ENCODE data around the gene GUCY1B1. TPM values are rescaled to one million over a fixed set of nuclear protein-coding genes. Genes with fewer than 3 reads are reported as not detected.
A peak's percentile ranks its signal among the peaks of the same experiment; 100 is the strongest.

Gene GUCY1B1
- polyA plus RNA-seq, 3 donors, result 0.60 to 0.89 (median 0.72) TPM

DNA sequence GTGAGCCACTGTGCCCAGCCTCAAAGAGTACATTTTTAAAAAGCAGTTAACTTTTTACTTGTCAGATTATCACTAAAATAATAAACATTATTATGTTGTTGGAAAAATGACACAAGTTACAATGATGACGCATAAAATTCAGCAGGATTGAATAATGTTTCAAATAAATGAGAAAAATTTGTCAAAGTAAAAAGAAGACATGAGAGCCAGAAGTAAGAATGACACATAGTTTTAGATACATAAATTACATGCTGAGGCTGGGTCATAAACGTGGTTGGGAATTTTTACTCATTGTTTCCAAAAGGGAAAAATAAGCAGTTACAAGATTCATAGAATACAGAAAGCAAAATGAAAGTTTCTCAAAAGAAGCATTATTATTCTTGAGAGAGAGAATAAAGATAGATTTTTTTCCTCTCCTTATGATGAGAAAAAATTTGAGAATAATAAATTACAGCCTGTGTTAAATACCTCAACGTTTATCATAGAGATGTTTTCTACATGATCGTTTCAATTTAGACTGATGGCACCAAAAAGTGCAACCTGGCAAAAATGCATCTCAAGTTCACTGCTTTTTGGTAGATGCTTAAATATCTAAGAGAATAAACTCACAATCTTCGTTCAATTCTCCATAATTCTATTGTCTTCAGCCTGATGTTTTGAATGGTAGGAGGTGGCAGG, 40.4 kb downstream of the GUCY1B1 start:
- DNase-seq, result no peak
- Mint-ChIP-seq H3K36me3 (no peaks in the 10 kb centered on the region), H3K9me3 (no peaks in the 10 kb centered on the region), H3K27me3 (ENCODE audit: low read depth in 3 of 3) (peaks cover 0 to 2% (median 0%) of the 10 kb centered on the region in 3 donors), H3K4me3 (no peak overlapping the region), H3K4me1 (no peaks in the 10 kb centered on the region), H3K27ac (no peak overlapping the region)
- H3K36me3 ChIP-seq (replicated peaks in 1 of 2; ENCODE audit: control insufficient read depth in 1 of 2, insufficient read depth in 2 of 2, low read length in 2 of 2), result no peaks in the 10 kb centered on the region
- no CpG with 5 or more reads among the region's 5 CpGs for WGBS (ENCODE audit: insufficient coverage)
- H3K4me2 ChIP-seq (replicated peaks; ENCODE audit: extremely low read depth, low read length, poor library complexity, severe bottlenecking), result no peak overlapping the region
- H3K4me1 ChIP-seq (ENCODE audit: control insufficient read depth in 1 of 2, insufficient read depth in 2 of 2, low read length in 2 of 2), result no peaks in the 10 kb centered on the region
- no peaks in the 10 kb centered on the region for H3K9me3 ChIP-seq (replicated peaks in 1 of 2; ENCODE audit: control insufficient read depth in 1 of 2, insufficient read depth in 1 of 2, low read length in 2 of 2)
- H3K79me2 ChIP-seq (ENCODE audit: insufficient read depth, low read length), result no peaks in the 10 kb centered on the region
- intact Hi-C loops (cut with micrococcal nuclease), result no loop called here
- TF ChIP-seq, protein P1, sequence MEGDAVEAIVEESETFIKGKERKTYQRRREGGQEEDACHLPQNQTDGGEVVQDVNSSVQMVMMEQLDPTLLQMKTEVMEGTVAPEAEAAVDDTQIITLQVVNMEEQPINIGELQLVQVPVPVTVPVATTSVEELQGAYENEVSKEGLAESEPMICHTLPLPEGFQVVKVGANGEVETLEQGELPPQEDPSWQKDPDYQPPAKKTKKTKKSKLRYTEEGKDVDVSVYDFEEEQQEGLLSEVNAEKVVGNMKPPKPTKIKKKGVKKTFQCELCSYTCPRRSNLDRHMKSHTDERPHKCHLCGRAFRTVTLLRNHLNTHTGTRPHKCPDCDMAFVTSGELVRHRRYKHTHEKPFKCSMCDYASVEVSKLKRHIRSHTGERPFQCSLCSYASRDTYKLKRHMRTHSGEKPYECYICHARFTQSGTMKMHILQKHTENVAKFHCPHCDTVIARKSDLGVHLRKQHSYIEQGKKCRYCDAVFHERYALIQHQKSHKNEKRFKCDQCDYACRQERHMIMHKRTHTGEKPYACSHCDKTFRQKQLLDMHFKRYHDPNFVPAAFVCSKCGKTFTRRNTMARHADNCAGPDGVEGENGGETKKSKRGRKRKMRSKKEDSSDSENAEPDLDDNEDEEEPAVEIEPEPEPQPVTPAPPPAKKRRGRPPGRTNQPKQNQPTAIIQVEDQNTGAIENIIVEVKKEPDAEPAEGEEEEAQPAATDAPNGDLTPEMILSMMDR (IDR thresholded peaks at IDR 0.05), result no peak
- no peak overlapping the region for H3K27ac ChIP-seq (ENCODE audit: low read depth in 1 of 2, low read length in 2 of 2)
- no peaks in the 10 kb centered on the region for H4K20me1 ChIP-seq (ENCODE audit: insufficient read depth, low read length)
- no peak overlapping the region for H3K4me3 ChIP-seq (replicated peaks in 1 of 3; ENCODE audit: low read depth in 2 of 3, low read length in 3 of 3)
- H2AFZ ChIP-seq (ENCODE audit: insufficient read depth, low read depth, low read length, poor library complexity, severe bottlenecking), result no peak overlapping the region
- H3K27me3 ChIP-seq (ENCODE audit: control insufficient read depth in 2 of 2, insufficient read depth in 2 of 2, low read length in 2 of 2), result no peaks in the 10 kb centered on the region
- H3K9ac ChIP-seq (ENCODE audit: insufficient read depth, low read length, poor library complexity, severe bottlenecking), result no peak overlapping the region

- Mint-ChIP-seq H3K4me1 (no peaks in the 10 kb centered on the region), H3K27me3 (ENCODE audit: low read depth in 3 of 3) (peaks cover 0 to 2% (median 0%) of the 10 kb centered on the region in 3 donors), H3K4me3 (no peak overlapping the region), H3K9me3 (no peaks in the 10 kb centered on the region), H3K27ac (peak overlapping the region in 1 of 7 donors; percentile 46), H3K36me3 (no peaks in the 10 kb centered on the region)
- H3K36me3 ChIP-seq (replicated peaks in 1 of 2; ENCODE audit: control insufficient read depth in 1 of 2, insufficient read depth in 2 of 2, low read length in 2 of 2), result no peaks in the 10 kb centered on the region
- no peak overlapping the region for H2AFZ ChIP-seq (ENCODE audit: insufficient read depth, low read depth, low read length, poor library complexity, severe bottlenecking)
- no peaks in the 10 kb centered on the region for H3K9me3 ChIP-seq (replicated peaks in 1 of 2; ENCODE audit: control insufficient read depth in 1 of 2, insufficient read depth in 1 of 2, low read length in 2 of 2)
- intact Hi-C loops (cut with micrococcal nuclease), result no loop called here
- no peak overlapping the region for H3K4me3 ChIP-seq (replicated peaks in 1 of 3; ENCODE audit: low read depth in 2 of 3, low read length in 3 of 3)
- no peak overlapping the region for H3K9ac ChIP-seq (ENCODE audit: insufficient read depth, low read length, poor library complexity, severe bottlenecking)
- 100% methylated on average over 1 of the region's 8 CpGs for WGBS (ENCODE audit: insufficient coverage)
- TF ChIP-seq, protein P1 (IDR thresholded peaks at IDR 0.05), result no peak
- H3K4me1 ChIP-seq (ENCODE audit: control insufficient read depth in 1 of 2, insufficient read depth in 2 of 2, low read length in 2 of 2), result no peaks in the 10 kb centered on the region
- H3K4me2 ChIP-seq (replicated peaks; ENCODE audit: extremely low read depth, low read length, poor library complexity, severe bottlenecking), result no peak overlapping the region
- H3K27me3 ChIP-seq (ENCODE audit: control insufficient read depth in 2 of 2, insufficient read depth in 2 of 2, low read length in 2 of 2), result no peaks in the 10 kb centered on the region
- H3K27ac ChIP-seq (ENCODE audit: low read depth in 1 of 2, low read length in 2 of 2), result no peak overlapping the region
- no peaks in the 10 kb centered on the region for H3K79me2 ChIP-seq (ENCODE audit: insufficient read depth, low read length)
- no peaks in the 10 kb centered on the region for H4K20me1 ChIP-seq (ENCODE audit: insufficient read depth, low read length)
- DNase-seq, result no peak
These were observed 40.9 kb downstream of the GUCY1B1 start for GRCh38 chr4:155799794-155800123.

Data from CD14-positive monocyte (primary cell).